Small intestine (tissue), 7 donors: ENCODE results near the gene CREB3L2. TPM values are rescaled to one million over a fixed set of nuclear protein-coding genes. Genes with fewer than 3 reads are reported as not detected.
A peak's percentile ranks its signal among the peaks of the same experiment; 100 is the strongest.
"Not testable (repeated sequence)": the region's sequence is repeated elsewhere in the genome, so short reads cannot be mapped to it uniquely, and the experiment has no call there.

Experiments
- DNase-seq, 2 donors: peaks; one replicate each; pipeline versions ENCODE4 v3.0.0 to v3.0.0-alpha.2; 2013
- FAIRE-seq: peaks from 2 replicates; lab custom pipeline; 2012; peaks lifted over from hg19 to GRCh38; lab: Jason Lieb, UNC
- H3K27ac ChIP-seq, 3 donors: one replicate each; pipeline ENCODE4 v1.5.1; 2013; ENCODE audit warnings: low read length in 2 of 3, mild to moderate bottlenecking in 2 of 3, control low read depth in 1 of 3, inconsistent platforms in 1 of 3, low read depth in 1 of 3, moderate library complexity in 1 of 3
- H3K27me3 ChIP-seq, 3 donors: one replicate each; pipeline ENCODE4 v1.6.1; 2013; ENCODE audit warnings: low read length in 3 of 3, inconsistent platforms in 1 of 3; ENCODE audit not compliant: control insufficient read depth in 3 of 3, insufficient read depth in 3 of 3
- H3K36me3 ChIP-seq, 3 donors: one replicate each; pipeline ENCODE4 v1.6.1; 2013; ENCODE audit warnings: low read length in 3 of 3, inconsistent platforms in 1 of 3, low read depth in 1 of 3, mild to moderate bottlenecking in 1 of 3, moderate library complexity in 1 of 3; ENCODE audit not compliant: control insufficient read depth in 3 of 3, insufficient read depth in 2 of 3
- H3K4me1 ChIP-seq, 3 donors: one replicate each; pipeline ENCODE4 v1.6.1; 2013; ENCODE audit warnings: low read length in 2 of 3, inconsistent platforms in 1 of 3, low read depth in 1 of 3, mild to moderate bottlenecking in 1 of 3, moderate library complexity in 1 of 3; ENCODE audit not compliant: control insufficient read depth in 3 of 3, insufficient read depth in 2 of 3
- H3K4me3 ChIP-seq, 3 donors: one replicate each; pipeline ENCODE4 v1.5.1; 2013; ENCODE audit warnings: low read length in 3 of 3, control low read depth in 1 of 3, inconsistent platforms in 1 of 3, low read depth in 1 of 3, mild to moderate bottlenecking in 1 of 3, moderate library complexity in 1 of 3
- H3K9me3 ChIP-seq, 2 donors: one replicate each; pipeline ENCODE4 v1.6.1; 2013; ENCODE audit warnings: low read depth in 1 of 2, low read length in 1 of 2; ENCODE audit not compliant: control insufficient read depth in 2 of 2, insufficient read depth in 1 of 2
- WGBS, 3 donors: extraction: QIAGEN DNeasy Blood & Tissue Kit; methylation state at CpG; one replicate each; pipeline ENCODE4 v1.1.7; 2013; 5-methylcytosine and 5-hydroxymethylcytosine counted together
- polyA plus RNA-seq, 4 donors: library from polyadenylated mRNA; stranded (reverse) in 3 of 4; unstranded in 1 of 4; fragments of 200-250 nt in 3 of 4; fragments of 120-200 nt in 1 of 4; gene quantifications; one replicate each; pipeline versions ENCODE4 v1.2.1 to v1.2.3, GENCODE V29; 2013
- donor health status: healthy with polysubstance abuse.
- donor health status: control.
- donor health status: control.
- donor health status: Bipolar disorder and iron deficiency.
- donor health status: healthy.

Gene CREB3L2
- polyA plus RNA-seq, 4 donors: 8.9 to 52.5 (median 11.3) TPM

DNA sequence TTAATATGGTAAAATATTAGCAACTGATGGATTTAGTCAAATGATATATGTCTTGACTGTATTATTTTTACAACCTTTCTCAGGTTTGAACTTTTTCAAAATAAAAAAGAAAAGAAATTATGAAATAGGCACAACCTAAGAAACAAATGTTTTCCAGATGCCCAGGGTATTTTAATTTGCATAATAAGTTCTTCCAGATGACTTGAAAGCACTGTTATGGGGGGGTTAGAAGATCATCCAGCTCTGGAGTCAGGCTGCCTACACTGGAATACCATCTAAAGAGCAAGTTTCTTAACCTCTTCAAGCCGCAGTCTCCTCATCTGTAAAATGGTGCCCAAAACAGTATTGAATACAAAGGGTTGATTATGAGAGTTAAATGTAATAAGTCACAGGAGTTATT, 32.1 kb downstream of the CREB3L2 start:
- Histone ChIP-seq H3K9me3 (no peaks in the 10 kb centered on the region), H3K4me1 (peaks cover 2 to 11% (median 6%) of the 10 kb centered on the region in 3 donors), H3K27ac (no peak overlapping the region), H3K4me3 (no peak overlapping the region), H3K27me3 (no peaks in the 10 kb centered on the region), H3K36me3 (peaks cover 0 to 8% (median 3%) of the 10 kb centered on the region in 3 donors)
- FAIRE-seq (no peak), DNase-seq (no peak)
- 94 to 95% (median 95%) methylated on average over 1 of the region's 1 CpG for WGBS, 3 donors

DNA sequence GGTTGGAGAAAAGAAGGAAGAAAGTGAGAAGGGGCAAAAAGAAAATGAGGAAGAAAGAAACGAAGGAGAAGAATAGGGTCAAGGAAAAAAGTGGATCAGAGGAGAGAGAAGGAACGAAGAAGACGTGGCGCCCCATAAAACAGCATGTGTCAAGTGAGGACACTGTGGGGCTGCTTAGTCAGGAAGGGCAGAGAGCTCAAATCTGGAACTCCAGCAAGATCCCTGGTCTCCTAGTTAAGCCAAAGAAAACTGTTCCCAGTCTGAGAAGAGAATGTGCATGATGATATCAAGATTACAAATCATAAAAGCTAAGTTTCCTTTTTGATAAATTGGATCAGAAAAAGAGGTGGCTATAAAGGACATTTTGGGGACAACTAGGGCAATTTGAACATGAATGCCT, 33.0 kb downstream of the CREB3L2 start:
- Histone ChIP-seq H3K9me3 (no peaks in the 10 kb centered on the region), H3K4me1 (peaks cover 2 to 11% (median 6%) of the 10 kb centered on the region in 3 donors), H3K27me3 (no peaks in the 10 kb centered on the region), H3K4me3 (no peak overlapping the region), H3K27ac (no peak overlapping the region), H3K36me3 (peaks cover 0 to 8% (median 3%) of the 10 kb centered on the region in 3 donors)
- no peak for DNase-seq
- no peak for FAIRE-seq
- WGBS, 3 donors: 91 to 100% (median 96%) methylated on average over 4 of the region's 4 CpGs

DNA sequence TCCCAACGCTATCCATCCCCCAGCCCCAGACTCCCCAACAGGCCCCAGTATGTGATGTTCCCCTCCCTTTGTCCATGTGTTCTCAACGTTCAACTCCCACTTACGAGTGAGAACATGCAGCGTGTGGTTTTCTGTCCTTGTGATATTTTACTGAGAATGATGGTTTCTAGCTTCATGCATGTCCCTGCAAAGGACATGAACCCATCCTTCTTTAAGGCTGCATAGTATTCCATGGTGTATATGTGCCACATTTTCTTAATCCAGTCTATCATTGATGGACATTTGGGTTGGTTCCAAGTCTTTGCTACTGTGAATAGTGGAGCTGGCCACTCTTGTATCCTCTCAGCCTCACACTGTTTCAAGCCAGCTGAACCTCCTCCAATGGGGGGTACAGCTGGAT, 33.5 kb downstream of the CREB3L2 start:
- H3K36me3 ChIP-seq, DNase-seq, H3K9me3 ChIP-seq, H3K27me3 ChIP-seq, FAIRE-seq, H3K4me3 ChIP-seq, H3K27ac ChIP-seq: not testable (repeated sequence)
- H3K4me1 ChIP-seq: peaks cover 2 to 11% (median 6%) of the 10 kb centered on the region in 3 donors
- whole genome bisulfite sequencing, 3 donors: 93 to 99% (median 96%) methylated on average over 4 of the region's 4 CpGs

DNA sequence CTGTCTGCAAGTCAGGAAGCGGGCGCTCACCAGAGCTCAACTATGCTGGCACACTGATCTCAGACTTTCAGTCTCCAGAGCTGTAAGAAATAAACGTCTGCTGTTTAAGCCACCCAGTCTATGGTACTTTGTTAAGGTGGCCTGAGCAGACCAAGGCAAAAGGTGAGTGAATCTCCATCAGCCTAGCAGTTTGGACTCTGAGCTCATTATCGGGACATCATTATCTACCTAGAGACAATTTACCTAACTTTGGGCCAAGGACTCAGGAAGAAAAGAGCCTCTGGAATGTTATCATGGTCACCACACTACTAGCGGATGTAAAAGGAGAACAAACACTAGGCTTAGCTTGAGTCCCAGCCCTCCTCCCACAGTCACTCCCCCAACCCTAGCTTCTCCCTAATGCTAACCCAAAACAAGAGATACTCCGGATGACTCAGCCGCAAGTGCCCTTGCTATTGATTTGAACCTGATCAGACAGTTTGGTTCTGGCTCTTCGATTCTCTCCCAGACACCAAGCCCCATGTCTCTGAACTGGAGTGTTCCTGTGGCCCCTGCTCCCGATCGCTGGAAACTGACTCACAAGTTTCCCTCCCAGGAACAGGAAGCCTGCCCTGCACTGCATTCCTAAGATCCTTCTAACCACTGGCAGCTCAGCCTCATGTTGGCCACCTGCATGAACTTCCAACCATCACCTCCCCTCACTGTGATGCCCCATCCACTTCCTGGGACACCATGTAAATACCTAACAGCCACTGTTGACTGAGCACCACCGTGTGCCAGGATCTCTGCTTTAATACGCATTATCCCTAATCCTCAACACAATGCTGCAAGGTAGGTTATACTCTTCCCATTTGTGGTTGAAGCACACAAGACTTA, 34.5 kb downstream of the CREB3L2 start:
- H3K9me3 ChIP-seq: no peaks in the 10 kb centered on the region
- H3K27me3 ChIP-seq: no peaks in the 10 kb centered on the region
- 76 to 80% (median 79%) methylated on average over 12 of the region's 12 CpGs for WGBS, 3 donors
- peak overlapping the region in 2 of 3 donors; percentile 7 to 43 for H3K27ac ChIP-seq
- peaks cover 2 to 11% (median 6%) of the 10 kb centered on the region in 3 donors for H3K4me1 ChIP-seq
- no peak for FAIRE-seq
- peaks cover 0 to 12% (median 0%) of the 10 kb centered on the region in 3 donors for H3K36me3 ChIP-seq
- no peak overlapping the region for H3K4me3 ChIP-seq
- DNase-seq: no peak

DNA sequence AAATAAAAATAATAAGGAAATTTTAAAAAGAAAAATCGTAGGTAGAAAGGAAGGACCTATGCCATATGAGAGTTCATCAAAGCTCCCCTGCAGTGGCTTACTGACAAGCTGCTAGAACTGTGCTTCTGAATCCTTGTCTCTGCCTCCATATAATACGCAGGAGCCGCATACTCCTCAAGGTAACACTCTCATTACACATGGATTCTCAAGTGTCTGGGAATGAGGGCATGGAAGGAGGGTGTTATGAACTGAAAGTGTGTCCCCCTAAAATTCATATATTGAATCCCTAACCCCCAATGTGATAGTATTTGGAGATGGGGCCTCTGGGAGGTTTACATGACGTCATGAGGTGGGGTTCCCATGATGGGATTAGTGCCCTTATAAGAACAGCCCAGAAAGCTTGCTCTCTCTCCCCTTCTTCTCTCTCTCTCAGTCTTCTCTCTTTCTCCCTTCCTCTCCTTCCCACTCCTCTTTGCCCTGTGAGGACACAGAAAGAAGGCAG, 35.2 kb downstream of the CREB3L2 start:
- peaks cover 0 to 13% (median 0%) of the 10 kb centered on the region in 3 donors for H3K36me3 ChIP-seq
- H3K9me3 ChIP-seq: no peaks in the 10 kb centered on the region
- H3K4me1 ChIP-seq: peaks cover 2 to 11% (median 6%) of the 10 kb centered on the region in 3 donors
- H3K27me3 ChIP-seq: no peaks in the 10 kb centered on the region
- 90 to 93% (median 92%) methylated on average over 4 of the region's 4 CpGs for WGBS, 3 donors
- DNase-seq (no peak), FAIRE-seq (no peak)
- H3K4me3 ChIP-seq: no peak overlapping the region
- H3K27ac ChIP-seq: peak overlapping the region in 2 of 3 donors; percentile 7 to 43

DNA sequence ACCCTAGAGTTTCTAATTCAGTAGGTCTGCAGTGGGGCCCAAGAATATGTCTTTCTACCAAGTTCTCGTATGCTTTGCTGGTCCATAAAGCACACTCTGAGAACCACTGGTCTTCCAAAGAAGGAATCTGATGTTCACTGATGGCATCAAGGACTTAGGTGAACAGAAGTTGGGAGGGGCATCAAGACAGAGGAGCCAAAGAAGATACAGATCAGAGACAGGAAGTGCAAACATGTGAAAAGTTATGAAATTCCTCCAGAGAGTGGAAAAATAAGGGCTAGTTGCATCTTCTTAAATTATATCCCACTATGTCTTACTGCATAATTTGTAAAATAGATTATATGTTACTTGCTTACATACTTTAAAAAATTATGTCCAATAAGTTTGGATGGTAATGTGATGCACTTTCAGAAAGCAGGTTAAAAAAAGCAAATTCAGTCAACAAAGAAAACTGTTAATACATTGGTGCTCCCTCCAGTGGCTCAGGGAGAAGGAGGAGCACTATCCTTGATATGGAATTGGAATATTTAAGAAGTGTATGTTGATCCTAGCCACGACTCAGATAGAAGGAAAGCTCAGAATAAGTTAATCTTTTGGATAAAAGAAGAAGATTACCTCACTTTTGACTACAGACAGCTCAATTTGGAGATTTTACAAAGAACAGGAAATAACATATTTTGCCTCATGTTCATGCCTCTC, 35.8 kb downstream of the CREB3L2 start:
- no peaks in the 10 kb centered on the region for H3K27me3 ChIP-seq
- 73 to 84% (median 74%) methylated on average over 2 of the region's 2 CpGs for WGBS, 3 donors
- FAIRE-seq (no peak), DNase-seq (no peak)
- no peak overlapping the region for H3K4me3 ChIP-seq
- no peaks in the 10 kb centered on the region for H3K9me3 ChIP-seq
- H3K4me1 ChIP-seq: peaks cover 2 to 11% (median 6%) of the 10 kb centered on the region in 3 donors
- H3K27ac ChIP-seq: peak overlapping the region in 1 of 3 donors; percentile 21
- H3K36me3 ChIP-seq: peaks cover 0 to 18% (median 0%) of the 10 kb centered on the region in 3 donors

DNA sequence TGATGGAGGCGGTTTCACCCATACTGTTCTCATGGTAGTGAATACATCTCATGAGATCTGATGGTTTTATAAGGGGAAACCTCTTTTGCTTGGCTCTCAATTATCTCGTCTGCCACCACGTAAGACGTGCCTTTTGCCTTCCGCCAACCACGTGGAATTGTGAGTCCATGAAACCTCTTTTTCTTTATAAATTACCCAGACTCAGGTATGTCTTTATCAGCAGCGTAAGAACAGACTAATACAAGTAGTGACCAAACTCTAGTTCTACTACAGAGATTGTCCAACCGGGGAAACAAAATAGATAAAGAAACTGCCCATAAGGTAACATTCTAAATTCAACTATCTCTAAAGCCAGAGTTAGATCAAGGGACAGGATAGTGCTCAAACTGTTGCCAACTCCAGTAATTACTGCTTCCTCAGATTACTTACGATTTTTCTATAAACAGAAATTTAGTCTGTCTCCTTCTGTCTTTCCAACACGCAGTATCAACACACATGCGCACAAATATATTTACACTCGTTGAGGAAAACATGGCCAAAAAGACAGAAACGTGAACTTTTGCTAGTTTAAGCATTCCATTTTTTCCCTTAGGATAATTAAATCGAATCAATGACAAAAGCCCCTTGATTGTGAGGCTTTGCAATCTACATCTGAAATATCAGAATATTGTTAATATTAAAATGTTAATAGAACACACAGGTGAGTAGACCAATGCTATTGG, 36.9 kb downstream of the CREB3L2 start:
- Histone ChIP-seq H3K27me3 (no peaks in the 10 kb centered on the region), H3K4me1 (peaks cover 2 to 11% (median 6%) of the 10 kb centered on the region in 3 donors), H3K36me3 (peaks cover 0 to 18% (median 0%) of the 10 kb centered on the region in 3 donors), H3K4me3 (no peak overlapping the region), H3K9me3 (no peaks in the 10 kb centered on the region), H3K27ac (no peak overlapping the region)
- no peak for FAIRE-seq
- no peak for DNase-seq
- 85 to 94% (median 88%) methylated on average over 14 of the region's 14 CpGs for WGBS, 3 donors
